HCT116 (cell line): Measurements from ENCODE around the gene COL18A1. TPM values are rescaled to one million over a fixed set of nuclear protein-coding genes. Genes with fewer than 3 reads are reported as not detected.

ENCODE experiments used
- ATAC-seq: fragments of 200-7000 bp; cut with Tn5 transposase; 2 replicates; pipeline ENCODE4 v1.9.1; 2020; ENCODE audit warnings: mild to moderate bottlenecking, moderate library complexity
- BruUV-seq: library from RNA; stranded (reverse); fragments of 400-500 nt; replicated peaks from 2 replicates; lab custom pipeline; 2021; lab: Mats Ljungman, UMichigan
- CTCF ChIA-PET: fragments of 300-600 bp; sonication (Branson Sonifier 250); formaldehyde crosslinking; loops from one replicate; lab custom pipeline; 2021; ENCODE audit warnings: antibody characterized with exemption; lab: Charles Lee
- POLR2A ChIA-PET: fragments of 300-600, 350-600 bp; sonication (Branson Sonifier 250); formaldehyde crosslinking; loops from one replicate; lab custom pipeline; 2021; ENCODE audit warnings: antibody characterized with exemption; lab: Charles Lee
- RAD21 ChIA-PET, 2 experiments: fragments of 300-600 bp; sonication (Branson Sonifier 250); formaldehyde crosslinking; loops; one replicate each; lab custom pipeline; 2023; ENCODE audit warnings: low total read pairs in 2 of 2; ENCODE audit not compliant: uncharacterized antibody in 2 of 2, unreplicated experiment in 2 of 2, low non-redundant PET in 1 of 2; lab: Charles Lee
- DNase-seq: peaks from one replicate; pipeline ENCODE4 v3.0.0-alpha.2; 2010; ENCODE audit warnings: low read depth, low spot score
- H2AFZ ChIP-seq: fragments of 200-600 bp; shearing (Covaris generic), sonication (generic); 2 replicates; pipeline ENCODE4 v1.6.1; 2017; ENCODE audit warnings: low read depth, mixed run types, mixed read lengths, antibody characterized with exemption, low read length; ENCODE audit not compliant: poor library complexity, severe bottlenecking
- H3K27ac ChIP-seq: 2 replicates; pipeline ENCODE4 v1.5.1; 2012; ENCODE audit warnings: low read depth, low read length
- H3K27me3 ChIP-seq: fragments of 200-600 bp; sonication (generic); 2 replicates; pipeline ENCODE4 v1.6.1; 2016; ENCODE audit warnings: mixed run types, low read length, mixed read lengths; ENCODE audit not compliant: insufficient read depth
- H3K36me3 ChIP-seq, 2 experiments: fragments of 200-500 bp in 1 of 2; fragments of 200-600 bp in 1 of 2; sonication (Bioruptor generic) in 1 of 2; sonication (generic) in 1 of 2; 2 replicates each; pipeline versions ENCODE4 v1.5.1 to v1.6.1; 2014 to 2016; ENCODE audit warnings: low read length in 2 of 2, inconsistent platforms in 1 of 2, mixed read lengths in 1 of 2, mixed run types in 1 of 2; ENCODE audit not compliant: insufficient read depth in 2 of 2, control insufficient read depth in 1 of 2
- H3K4me1 ChIP-seq, 2 experiments: fragments of 200-600 bp in 1 of 2; sonication (generic) in 1 of 2; 2 replicates each; pipeline versions ENCODE4 v1.5.1 to v1.6.1; 2012 to 2017; ENCODE audit warnings: low read length in 2 of 2, inconsistent platforms in 1 of 2, mild to moderate bottlenecking in 1 of 2, mixed read lengths in 1 of 2, mixed run types in 1 of 2, moderate library complexity in 1 of 2; ENCODE audit not compliant: insufficient read depth in 2 of 2, control insufficient read depth in 1 of 2
- H3K4me2 ChIP-seq: fragments of 200-600 bp; sonication (generic); 2 replicates; pipeline ENCODE4 v1.6.1; 2017; ENCODE audit warnings: mixed run types, low read length, mixed read lengths
- H3K4me3 ChIP-seq, 2 experiments: fragments of 200-600 bp in 1 of 2; sonication (generic) in 1 of 2; replicated peaks in 1 of 2; 2 replicates each; pipeline ENCODE4 v1.5.1; 2011 to 2016; ENCODE audit warnings: low read length in 2 of 2, control low read depth in 1 of 2, low read depth in 1 of 2, mild to moderate bottlenecking in 1 of 2, mixed read lengths in 1 of 2, mixed run types in 1 of 2
- H3K79me2 ChIP-seq: fragments of 200-600 bp; sonication (generic); 2 replicates; pipeline ENCODE4 v1.6.1; 2017; ENCODE audit warnings: mild to moderate bottlenecking, mixed run types, low read length, moderate library complexity, mixed read lengths; ENCODE audit not compliant: insufficient read depth
- H3K9ac ChIP-seq: fragments of 200-600 bp; sonication (generic); 2 replicates; pipeline ENCODE4 v1.6.1; 2016; ENCODE audit warnings: low read length, mixed read lengths
- H3K9me2 ChIP-seq: fragments of 200-600 bp; sonication (generic), shearing (Covaris generic); 2 replicates; pipeline ENCODE4 v1.6.1; 2017; ENCODE audit warnings: mixed run types, mild to moderate bottlenecking, moderate library complexity; ENCODE audit not compliant: insufficient read depth
- H3K9me3 ChIP-seq, 2 experiments: fragments of 200-500 bp in 1 of 2; fragments of 200-600 bp in 1 of 2; sonication (Bioruptor generic) in 1 of 2; sonication (generic) in 1 of 2; 2 replicates each; pipeline ENCODE4 v1.6.1; 2014 to 2017; ENCODE audit warnings: low read length in 2 of 2, mixed read lengths in 2 of 2, inconsistent platforms in 1 of 2, low read depth in 1 of 2, mild to moderate bottlenecking in 1 of 2, mixed run types in 1 of 2, moderate library complexity in 1 of 2; ENCODE audit not compliant: control insufficient read depth in 1 of 2, insufficient read depth in 1 of 2
- H4K20me1 ChIP-seq: fragments of 200-600 bp; sonication (generic), shearing (Covaris generic); 2 replicates; pipeline ENCODE4 v1.6.1; 2017; ENCODE audit warnings: mixed run types, mild to moderate bottlenecking, moderate library complexity; ENCODE audit not compliant: insufficient read depth
- CBX3 ChIP-seq: IDR thresholded peaks from 2 replicates; pipeline ENCODE4 v1.6.1; 2012; ENCODE audit warnings: low read depth
- ELF1 ChIP-seq: IDR thresholded peaks from 2 replicates; pipeline ENCODE4 v1.6.1; 2012; ENCODE audit warnings: low read depth, borderline replicate concordance
- JUND ChIP-seq: IDR thresholded peaks from 2 replicates; pipeline ENCODE4 v1.6.1; 2012
- POLR2A ChIP-seq: IDR thresholded peaks from 2 replicates; pipeline ENCODE4 v1.7.0; 2011; ENCODE audit warnings: borderline replicate concordance; ENCODE audit not compliant: insufficient read depth, insufficient read length; ENCODE audit errors: extremely low read depth
- SRF ChIP-seq: IDR thresholded peaks from 2 replicates; pipeline ENCODE4 v1.6.1; 2012; ENCODE audit warnings: low read depth
- intact Hi-C: fragments of 100-400 bp; cut with micrococcal nuclease; formaldehyde crosslinking; loops from 2 replicates; pipeline ENCODE4 v1.10.0; 2022
- total RNA-seq: library from RNA; stranded (reverse); gene quantifications from one replicate; pipeline ENCODE4 v1.2.1, GENCODE V29; 2021; ENCODE audit not compliant: unreplicated experiment
- TF ChIP-seq, protein P1 (sequence below), 3 experiments: fragments of 200-600 bp in 1 of 3; sonication (generic) in 1 of 3; IDR thresholded peaks in 2 of 3; conservative IDR thresholded peaks in 1 of 3; 2 replicates each; pipeline ENCODE4 v1.5.1; 2012 to 2017; ENCODE audit warnings: low read depth in 2 of 3, low read length in 2 of 3, antibody characterized with exemption in 1 of 3, borderline replicate concordance in 1 of 3, control low read depth in 1 of 3, mild to moderate bottlenecking in 1 of 3, mixed read lengths in 1 of 3, mixed run types in 1 of 3, moderate library complexity in 1 of 3; ENCODE audit not compliant: insufficient read depth in 1 of 3

COL18A1 gene
- total RNA-seq, 1 experiment from 2014 or later = 59.5 TPM

DNA sequence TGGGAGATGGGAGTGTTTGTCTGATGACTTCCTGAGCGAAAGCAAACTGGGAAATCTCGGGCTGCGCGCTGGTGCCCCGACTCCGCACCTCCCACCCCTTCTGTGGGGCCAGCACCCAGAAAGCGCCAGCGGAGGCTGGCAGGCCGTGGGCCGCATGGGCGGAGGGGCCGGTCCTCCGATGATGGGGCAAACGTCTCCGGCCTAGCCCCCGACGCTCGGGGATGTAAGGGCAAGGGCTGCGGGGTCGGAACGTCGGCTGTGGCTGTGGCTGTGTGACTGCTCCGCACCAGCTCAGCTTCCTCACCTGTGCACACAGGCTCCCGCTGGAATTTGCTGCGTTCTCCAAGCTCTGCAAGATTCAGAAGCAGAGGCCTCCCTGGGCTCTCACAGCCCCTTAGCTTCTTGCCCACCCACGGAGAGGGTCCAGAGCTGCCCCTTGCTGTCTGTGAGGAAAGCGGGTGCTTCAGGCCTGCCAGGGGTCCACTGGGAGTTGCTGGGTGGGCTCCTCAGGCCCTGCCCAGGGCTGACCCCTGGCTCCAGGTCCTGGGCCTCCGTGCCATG lies 35.0 kb downstream of the COL18A1 start:
- BruUV-seq = no TSS peak
- intact Hi-C loops = loop anchor here (1.0 kb wide), 2 partner anchors 148 to 300 kb away; no protein-coding TSS in a partner anchor
- H3K4me2 ChIP-seq = peak overlapping the region; percentile 38
- peaks cover 0 to 9% of the 10 kb centered on the region in 2 experiments; a peak in 1 of 4 replicates for H3K4me1 ChIP-seq
- ChIA-PET CTCF (interaction anchor here (0.9 to 1.8 kb wide), 3 partner anchors 148 to 299 kb away, joined by 4 to 10 read pairs (median 5); partner anchors contain the start of gene POFUT2), RAD21 (interaction anchor here in 1 of 2 experiments (1.3 kb wide), 1 partner anchor 148 kb away, joined by 4 read pairs; no protein-coding TSS in a partner anchor), POLR2A (no interaction called here)
- H4K20me1 ChIP-seq = no peaks in the 10 kb centered on the region
- no peaks in the 10 kb centered on the region; a peak in 1 of 4 replicates for H3K9me3 ChIP-seq
- peak; percentile 6; the same call in 1 of the 2 replicates for ATAC-seq
- no peak overlapping the region for H3K27ac ChIP-seq
- H3K27me3 ChIP-seq = no peaks in the 10 kb centered on the region
- no peak for DNase-seq
- no peaks in the 10 kb centered on the region for H3K36me3 ChIP-seq
- no peak overlapping the region for H2AFZ ChIP-seq
- TF ChIP-seq POLR2A = no peak
- no peak for TF ChIP-seq SRF
- no peak for TF ChIP-seq ELF1
- TF ChIP-seq, protein P1, sequence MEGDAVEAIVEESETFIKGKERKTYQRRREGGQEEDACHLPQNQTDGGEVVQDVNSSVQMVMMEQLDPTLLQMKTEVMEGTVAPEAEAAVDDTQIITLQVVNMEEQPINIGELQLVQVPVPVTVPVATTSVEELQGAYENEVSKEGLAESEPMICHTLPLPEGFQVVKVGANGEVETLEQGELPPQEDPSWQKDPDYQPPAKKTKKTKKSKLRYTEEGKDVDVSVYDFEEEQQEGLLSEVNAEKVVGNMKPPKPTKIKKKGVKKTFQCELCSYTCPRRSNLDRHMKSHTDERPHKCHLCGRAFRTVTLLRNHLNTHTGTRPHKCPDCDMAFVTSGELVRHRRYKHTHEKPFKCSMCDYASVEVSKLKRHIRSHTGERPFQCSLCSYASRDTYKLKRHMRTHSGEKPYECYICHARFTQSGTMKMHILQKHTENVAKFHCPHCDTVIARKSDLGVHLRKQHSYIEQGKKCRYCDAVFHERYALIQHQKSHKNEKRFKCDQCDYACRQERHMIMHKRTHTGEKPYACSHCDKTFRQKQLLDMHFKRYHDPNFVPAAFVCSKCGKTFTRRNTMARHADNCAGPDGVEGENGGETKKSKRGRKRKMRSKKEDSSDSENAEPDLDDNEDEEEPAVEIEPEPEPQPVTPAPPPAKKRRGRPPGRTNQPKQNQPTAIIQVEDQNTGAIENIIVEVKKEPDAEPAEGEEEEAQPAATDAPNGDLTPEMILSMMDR (IDR thresholded peaks at IDR 0.05 in 2 of 3, conservative IDR thresholded peaks at IDR 0.05 in 1 of 3; ENCODE audit: borderline replicate concordance in 1 of 3, insufficient read depth in 1 of 3, low read depth in 2 of 3, low read length in 2 of 3) = no peak
- no peak for TF ChIP-seq JUND
- TF ChIP-seq CBX3 = no peak
- no peak overlapping the region for H3K4me3 ChIP-seq
- no peak overlapping the region for H3K9ac ChIP-seq
- peaks cover 24% of the 10 kb centered on the region; the same call in 1 of the 2 replicates for H3K79me2 ChIP-seq
- H3K9me2 ChIP-seq = no peaks in the 10 kb centered on the region
